Activated CD8-positive, alpha-beta memory T cell treated with anti-CD3 and anti-CD28 coated beads for 4 hours (primary cell): ENCODE results near the gene ATPAF1.
"Not testable (repeated sequence)": the region's sequence is repeated elsewhere in the genome, so short reads cannot be mapped to it uniquely, and the experiment has no call there.

Source experiments
- DNase-seq, 2 donors: peaks; one replicate each; pipeline ENCODE4 v3.0.0-alpha.2; 2020; ENCODE audit warnings: low read depth in 2 of 2

Gene ATPAF1

DNA sequence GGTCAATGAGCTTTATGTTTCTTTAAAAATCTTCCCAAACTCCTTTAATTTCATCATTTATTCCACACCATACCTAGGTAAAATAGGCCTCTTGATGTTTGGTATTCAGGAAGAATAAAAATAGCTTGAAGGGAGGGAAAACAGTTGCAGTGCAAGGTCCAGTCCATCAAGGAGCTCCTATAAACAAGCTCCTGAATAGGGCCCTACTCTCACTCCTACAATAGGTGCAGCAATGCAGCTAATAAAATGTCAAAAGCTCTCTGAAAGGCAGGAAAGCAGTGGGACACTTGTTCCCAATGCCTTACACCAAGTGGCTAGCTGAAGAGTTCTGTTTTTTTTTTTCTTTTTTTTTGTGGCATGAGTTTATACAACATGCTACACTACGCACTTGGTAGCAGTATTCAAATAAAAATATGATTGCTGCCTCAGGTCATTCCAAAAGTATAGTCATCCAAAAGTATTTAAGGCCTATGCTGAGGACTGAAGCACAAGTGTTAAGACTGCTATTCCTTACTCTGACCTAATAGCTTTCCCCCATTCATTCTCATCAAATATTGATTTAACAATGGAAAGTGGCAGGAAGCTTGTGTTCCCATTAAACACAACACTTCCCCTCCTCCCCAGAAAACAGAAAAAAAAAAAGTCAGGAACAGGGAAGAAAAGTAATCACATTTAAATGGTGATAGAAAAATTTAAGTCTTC, 13.3 kb upstream of the ATPAF1 start:
- DNase-seq = no peak

GRCh38 chr1:46679789-46680573, 11.8 kb upstream of the ATPAF1 start:
- DNase-seq = no peak

GRCh38 chr1:46677339-46677738, 9.2 kb upstream of the ATPAF1 start:
- no peak for DNase-seq

DNA sequence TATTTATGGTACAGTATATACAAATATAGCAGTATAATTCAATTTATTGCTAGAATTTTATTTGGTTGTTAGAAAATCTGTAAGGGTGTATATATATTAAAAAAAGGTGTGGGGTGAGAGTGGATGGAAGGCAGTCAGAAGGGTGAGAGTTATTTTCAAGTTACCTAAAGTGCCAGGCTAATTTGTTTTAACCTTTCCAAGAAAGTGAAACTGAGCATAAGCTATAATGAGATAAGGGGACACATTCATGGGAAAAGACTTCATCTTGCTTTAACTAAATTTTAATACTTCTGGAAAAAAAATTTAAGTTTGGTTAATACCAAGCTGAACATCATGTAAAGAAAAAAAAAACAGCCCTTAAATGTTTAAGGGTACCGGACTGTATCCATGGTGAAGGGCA, 8.4 kb upstream of the ATPAF1 start:
- no peak for DNase-seq

- DNase-seq = no peak
Observed at GRCh38 chr1:46675549-46676314, 7.6 kb upstream of the ATPAF1 start.

DNA sequence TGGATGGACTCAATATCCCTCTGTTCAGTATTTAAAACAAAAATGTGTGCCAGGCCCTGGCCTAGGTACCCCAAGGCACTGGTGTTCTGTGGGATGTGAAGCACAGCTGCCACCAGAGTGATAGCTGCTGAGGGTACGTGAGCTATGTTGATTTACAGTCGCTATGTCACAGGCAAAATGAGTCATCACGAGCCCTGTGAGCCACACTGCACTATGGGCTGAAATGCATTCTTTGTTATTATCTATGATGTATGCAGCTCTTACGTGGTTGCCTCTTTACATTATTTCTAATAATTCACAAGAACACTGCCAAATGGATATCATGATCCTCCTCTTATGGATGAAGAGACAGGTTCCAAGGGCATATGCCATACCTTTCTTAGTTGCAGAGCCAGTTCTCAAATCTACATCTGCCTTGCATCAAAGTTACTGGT, 5.6 kb upstream of the ATPAF1 start:
- no peak for DNase-seq

- no peak for DNase-seq
Observed at GRCh38 chr1:46672696-46673095, 4.5 kb upstream of the ATPAF1 start.

- DNase-seq = no peak
Observed at GRCh38 chr1:46671554-46671953, 3.4 kb upstream of the ATPAF1 start, which contains the start of gene TEX38. Gene TEX38, plus strand, starts transcription at chr1:46671854. Its CDS starts 81 bp downstream, at chr1:46671935.

GRCh38 chr1:46670134-46670533, 2.0 kb upstream of the ATPAF1 start:
- DNase-seq = no peak

DNA sequence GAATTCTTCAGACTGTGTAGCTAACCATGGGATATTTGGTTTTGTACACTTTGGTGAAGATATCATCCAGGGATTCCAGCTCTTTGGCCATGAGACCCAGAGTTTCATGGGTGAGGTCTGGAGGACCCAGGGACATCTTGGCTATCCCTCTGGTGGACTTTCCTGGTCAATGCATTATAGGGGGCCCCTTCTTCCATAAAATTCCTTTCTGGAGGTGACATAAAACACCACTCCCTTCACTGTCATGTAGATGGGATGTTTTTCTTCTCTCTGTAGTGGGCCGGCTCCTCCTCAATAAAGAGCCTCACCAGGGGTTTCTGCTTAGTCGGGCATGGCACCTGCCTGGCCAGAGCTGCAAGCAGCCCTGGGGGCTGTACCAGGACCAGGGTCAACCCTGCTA, 2.2 kb downstream of the ATPAF1 start:
- no peak for DNase-seq

- DNase-seq = not testable (repeated sequence)
Observed at GRCh38 chr1:46662919-46663318, 5.2 kb downstream of the ATPAF1 start.

- not testable (repeated sequence) for DNase-seq
Observed at GRCh38 chr1:46660116-46660515, 8.0 kb downstream of the ATPAF1 start.

DNA sequence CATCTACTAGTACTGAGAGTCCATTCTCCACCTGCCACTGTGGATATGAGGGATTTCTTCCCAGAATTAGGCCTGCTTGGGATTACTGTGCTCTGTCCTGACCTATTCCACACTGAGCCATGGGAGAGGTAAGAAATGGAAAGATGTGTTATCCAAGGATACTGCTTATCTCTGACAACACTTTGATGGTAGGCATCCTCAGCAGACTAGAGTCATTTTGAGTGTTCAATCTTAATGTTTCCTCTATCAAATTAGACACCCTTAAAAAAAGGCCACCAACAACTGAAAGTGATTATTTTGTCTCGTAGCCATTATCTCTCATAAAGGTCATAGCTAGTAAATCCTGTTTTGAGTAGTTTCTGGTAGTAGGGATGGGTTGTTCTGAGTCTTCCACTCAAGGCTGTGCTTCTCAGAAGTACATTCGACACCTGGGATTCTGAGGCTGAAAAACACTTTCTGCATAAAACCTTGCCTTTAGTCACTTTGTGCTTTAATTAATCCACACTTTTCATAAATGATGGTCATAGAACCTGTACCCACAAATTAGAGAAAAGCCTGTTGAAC, 8.8 kb downstream of the ATPAF1 start:
- no peak for DNase-seq

DNA sequence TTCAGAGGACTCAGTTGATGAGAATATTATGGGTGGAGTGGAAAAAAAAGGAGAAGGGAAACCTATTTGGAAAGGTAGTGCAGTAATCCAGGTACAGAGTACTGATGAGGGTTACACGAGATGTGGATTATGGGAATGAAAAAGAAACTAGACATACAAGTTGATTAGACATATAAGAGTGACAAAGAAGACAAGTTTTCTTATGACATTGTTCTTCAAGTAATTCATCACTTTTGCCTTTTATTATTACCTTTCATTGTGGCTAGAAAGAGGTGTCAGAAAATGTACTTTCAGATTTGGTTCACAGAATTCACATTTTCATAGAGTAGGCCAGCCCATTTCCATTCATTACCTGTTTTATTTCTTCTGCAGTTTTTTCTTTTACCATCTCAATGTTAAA, 10.4 kb downstream of the ATPAF1 start:
- DNase-seq = no peak

GRCh38 chr1:46656643-46657042, 11.5 kb downstream of the ATPAF1 start:
- no peak for DNase-seq

DNA sequence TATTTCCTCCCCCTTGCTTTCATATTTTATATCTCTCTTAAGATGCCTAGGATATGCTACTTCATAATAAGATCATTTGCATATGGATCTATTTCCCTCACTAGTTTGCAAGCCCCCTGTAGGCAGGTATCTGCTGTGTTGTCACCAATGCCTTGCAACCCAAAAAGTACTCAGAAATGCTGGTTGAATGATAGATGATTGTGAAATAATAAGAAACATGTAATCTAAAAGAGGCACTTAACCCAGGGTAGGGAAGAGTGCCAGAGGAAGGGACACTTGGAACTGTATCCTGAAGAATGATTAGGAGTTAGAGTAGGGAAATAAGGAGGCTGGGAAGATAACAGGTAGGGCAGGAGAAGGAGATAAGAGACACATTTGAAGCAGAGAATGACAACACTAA, 12.3 kb downstream of the ATPAF1 start:
- no peak for DNase-seq

GRCh38 chr1:46654698-46655097, 13.5 kb downstream of the ATPAF1 start:
- not testable (repeated sequence) for DNase-seq

DNA sequence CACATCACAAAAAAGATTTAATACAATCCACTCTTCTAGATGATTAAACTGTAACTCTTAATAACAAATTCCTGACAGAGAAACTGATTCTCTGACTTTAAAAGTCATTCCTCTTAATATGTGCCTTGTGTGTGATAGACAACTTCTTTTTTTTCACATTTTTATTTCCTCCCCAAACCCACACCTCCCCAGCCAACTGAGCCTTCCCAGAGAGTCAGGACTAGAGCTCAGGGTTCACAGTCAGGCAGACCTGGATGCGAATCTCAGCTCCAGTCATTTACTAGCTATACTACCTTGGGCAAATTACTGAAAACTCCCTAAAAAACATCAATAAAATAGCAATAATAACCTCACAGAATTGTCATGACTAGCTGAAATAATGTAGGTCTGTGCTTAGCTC, 14.2 kb downstream of the ATPAF1 start:
- DNase-seq = no peak

DNA sequence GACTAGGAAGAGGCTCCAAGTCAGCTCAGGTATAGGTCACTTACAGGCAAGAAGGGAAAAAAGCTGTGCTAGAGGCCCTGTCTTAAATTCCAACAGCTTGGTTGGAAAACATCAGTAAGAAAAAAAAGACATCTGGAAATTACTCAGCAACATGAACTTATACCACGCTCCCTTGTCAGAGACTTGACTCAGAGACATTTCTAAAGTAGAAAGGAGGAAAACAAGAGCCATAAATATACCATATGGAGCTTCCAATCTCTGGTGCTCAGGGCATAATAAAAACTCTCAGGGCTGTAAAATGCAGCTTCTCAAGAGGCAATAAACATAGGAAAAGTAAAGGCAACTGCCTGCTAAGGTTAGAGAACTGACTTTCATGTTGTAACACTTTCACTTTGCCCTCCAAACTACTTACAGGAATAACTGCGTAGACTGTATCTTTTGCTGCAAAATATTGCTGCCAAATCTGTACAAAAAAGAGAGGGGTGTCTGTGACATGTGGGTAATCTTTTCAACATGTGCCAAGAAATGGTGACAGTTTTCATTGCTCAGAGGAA, 14.7 kb downstream of the ATPAF1 start:
- DNase-seq = no peak

- no peak for DNase-seq
Observed at GRCh38 chr1:46652321-46653100, 15.7 kb downstream of the ATPAF1 start.

DNA sequence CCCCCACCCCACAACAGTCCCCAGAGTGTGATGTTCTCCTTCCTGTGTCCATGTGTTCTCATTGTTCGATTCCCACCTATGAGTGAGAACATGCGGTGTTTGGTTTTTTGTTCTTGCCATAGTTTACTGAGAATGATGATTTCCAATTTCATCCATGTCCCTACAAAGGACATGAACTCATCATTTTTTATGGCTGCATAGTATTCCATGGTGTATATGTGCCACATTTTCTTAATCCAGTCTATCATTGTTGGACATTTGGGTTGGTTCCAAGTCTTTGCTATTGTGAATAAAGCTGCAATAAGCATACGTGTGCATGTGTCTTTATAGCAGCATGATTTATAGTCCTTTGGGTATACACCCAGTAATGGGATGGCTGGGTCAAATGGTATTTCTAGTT, 17.0 kb downstream of the ATPAF1 start:
- not testable (repeated sequence) for DNase-seq
